GM18909 (cell line): ENCODE measurements around the gene PCIF1.
"Not testable (repeated sequence)": the region's sequence is repeated elsewhere in the genome, so short reads cannot be mapped to it uniquely, and the experiment has no call there.

Experiments used
- ATAC-seq: cut with Tn5 transposase; IDR thresholded peaks from one replicate; pipeline ENCODE4 v1.9.1; 2021; ENCODE audit warnings: mild to moderate bottlenecking; ENCODE audit not compliant: unreplicated experiment, poor library complexity

The PCIF1 gene

DNA sequence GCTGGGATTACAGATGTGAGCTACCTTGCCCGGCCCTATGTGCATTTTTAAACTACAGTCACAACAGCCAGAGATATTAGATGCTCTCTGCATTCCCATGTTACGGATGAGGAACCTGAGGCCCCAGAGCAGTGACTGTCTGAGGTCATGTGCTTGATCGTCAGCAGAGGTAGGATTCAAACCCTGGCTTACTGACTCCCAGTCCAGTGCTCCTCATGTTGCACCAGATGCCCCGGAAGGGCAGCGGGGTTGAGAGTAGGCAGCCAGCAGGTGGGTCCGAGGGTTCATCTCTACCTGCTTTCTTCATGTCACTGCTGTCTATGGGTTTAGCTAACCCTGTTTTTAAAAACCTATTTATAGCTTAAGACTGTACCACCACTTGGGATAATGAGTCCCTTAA is 46.8 kb downstream of the PCIF1 start:
- ATAC-seq, result no peak

DNA sequence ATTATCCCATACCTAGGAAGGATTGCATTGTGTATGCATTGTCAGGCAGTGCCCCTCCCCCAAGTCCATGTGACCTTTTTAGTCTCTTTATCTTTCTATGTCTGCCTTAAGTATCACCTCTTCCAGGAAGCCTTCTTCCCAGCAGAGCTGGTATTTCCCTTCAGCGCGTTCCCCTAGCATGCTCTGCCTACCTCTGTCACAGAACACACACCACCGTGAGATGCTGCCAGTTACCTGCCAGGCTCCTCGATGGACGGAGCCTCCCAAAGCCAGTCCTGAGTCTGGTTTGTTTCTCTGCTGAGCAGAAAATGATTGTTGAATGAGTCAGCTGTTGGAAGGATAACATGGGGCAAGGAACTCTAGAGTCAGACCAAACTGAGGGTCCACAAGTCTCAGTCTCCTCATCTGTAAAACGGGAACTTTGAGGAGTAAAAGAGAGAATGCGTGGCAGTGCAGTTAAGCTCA is 48.8 kb downstream of the PCIF1 start:
- ATAC-seq, result no peak

DNA sequence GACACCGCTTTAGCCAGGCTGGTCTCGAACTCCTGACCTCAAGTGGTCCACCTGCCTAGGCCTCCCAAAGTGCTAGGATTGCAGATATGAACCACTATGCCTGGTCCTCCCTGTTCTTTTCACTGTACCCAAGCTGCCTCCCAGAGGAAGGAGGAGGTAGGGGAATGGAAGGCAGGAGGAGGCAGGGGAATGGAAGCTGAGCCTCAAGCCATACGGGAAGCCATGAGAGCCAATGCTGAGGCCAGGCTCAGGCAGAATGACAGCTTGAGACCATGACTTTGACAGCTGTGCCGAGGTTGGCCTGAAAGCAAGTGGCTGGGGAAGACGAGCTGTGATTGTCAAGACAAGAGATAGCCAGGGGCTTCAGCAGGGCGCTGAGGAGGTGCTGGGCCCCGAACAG is 51.1 kb downstream of the PCIF1 start:
- ATAC-seq, result no peak

DNA sequence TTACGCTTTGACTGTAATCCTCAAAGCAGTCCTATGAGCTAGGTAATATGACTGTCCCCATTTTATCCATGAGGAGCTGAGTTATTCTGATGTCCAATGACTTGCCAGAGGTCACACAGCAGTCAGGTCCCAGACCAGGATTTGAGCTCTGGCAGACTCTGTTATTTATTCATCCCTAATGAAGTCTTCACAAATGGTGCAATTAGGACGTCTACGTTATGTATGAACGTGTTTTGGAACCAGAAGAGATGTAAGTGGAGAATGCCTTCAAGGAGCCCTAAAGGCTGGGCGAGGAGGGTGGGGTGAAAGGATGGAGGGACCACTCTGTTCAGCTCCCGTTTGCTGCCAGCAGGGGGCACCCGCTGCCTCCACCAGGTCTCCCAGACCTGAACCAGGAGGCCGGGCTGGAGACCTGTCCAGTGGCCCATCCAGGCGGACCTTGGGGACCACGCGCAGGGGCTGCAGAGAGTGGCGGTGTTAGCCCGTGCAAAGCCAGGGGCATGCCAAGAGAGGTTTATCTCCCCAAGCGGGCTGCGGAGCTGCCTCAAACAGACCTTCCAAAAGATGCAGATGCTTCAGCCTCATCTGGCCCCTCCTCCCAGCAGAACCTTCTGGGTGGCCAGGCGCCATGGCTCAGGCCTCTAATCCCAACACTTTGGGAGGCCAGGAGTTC is 52.8 kb downstream of the PCIF1 start:
- no peak for ATAC-seq

- ATAC-seq, result not testable (repeated sequence)
Observed at GRCh38 chr20:45988830-45989229, 54.3 kb downstream of the PCIF1 start.

GRCh38 chr20:45991616-45992015 is 57.1 kb downstream of the PCIF1 start:
- ATAC-seq, result no peak

- ATAC-seq, result no peak
Observed at GRCh38 chr20:45993197-45993951, 58.9 kb downstream of the PCIF1 start.

DNA sequence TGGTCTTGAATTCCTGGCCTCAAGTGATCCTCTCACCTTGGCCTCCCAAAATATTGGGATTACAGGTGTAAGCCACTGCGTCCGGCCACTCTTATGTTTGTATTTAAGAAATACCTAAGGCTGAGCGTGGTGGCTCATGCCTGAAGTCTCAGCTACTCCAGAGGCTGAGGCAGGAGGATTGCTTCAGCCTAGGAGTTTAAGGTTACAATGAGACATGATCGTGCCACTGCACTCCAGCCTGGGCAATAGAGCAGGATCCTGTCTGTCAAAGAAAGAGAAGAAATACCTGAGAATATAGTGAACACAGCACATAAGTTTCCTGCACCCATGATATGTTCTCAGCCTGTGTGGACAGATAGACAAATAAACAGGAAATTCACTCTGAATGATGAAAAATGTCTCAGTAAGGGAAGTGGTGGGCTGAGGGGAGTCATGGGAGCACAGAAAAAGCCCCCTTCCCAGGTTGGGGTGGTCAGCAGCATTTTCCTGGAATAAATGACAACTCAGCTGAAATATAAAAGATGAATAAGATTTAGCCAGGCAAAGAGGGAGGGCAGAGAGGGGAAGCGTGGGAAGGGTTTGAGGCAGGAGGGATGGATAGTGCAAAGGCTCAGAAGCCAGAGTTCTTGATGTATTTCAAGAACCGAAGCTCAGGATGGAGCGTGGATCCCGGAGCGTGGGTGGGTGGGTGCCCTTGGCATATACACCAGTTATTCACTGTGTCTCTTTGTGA is 60.4 kb downstream of the PCIF1 start:
- no peak for ATAC-seq

GRCh38 chr20:45995495-45996097 is 61.1 kb downstream of the PCIF1 start:
- not testable (repeated sequence) for ATAC-seq

GRCh38 chr20:45997187-45997586 is 62.7 kb downstream of the PCIF1 start:
- no peak for ATAC-seq
